Neural progenitor cell (in vitro differentiated cells): ENCODE measurements around the gene RPRM. TPM values are rescaled to one million over a fixed set of nuclear protein-coding genes. Genes with fewer than 3 reads are reported as not detected.

Experiments
- DNase-seq: peaks from one replicate; pipeline ENCODE4 v3.0.0-alpha.2; 2016; ENCODE audit warnings: low spot score
- H2AFZ ChIP-seq: fragments of 200-600 bp; sonication (generic); replicated peaks from 2 replicates; pipeline ENCODE4 v1.6.1; 2016; ENCODE audit warnings: antibody characterized with exemption
- H3F3A ChIP-seq: fragments of 200-600 bp; sonication (generic); 2 replicates; pipeline ENCODE4 v1.6.1; 2016; ENCODE audit warnings: antibody characterized with exemption, low read depth
- H3K27ac ChIP-seq: fragments of 200-600 bp; sonication (generic); 2 replicates; pipeline ENCODE4 v1.5.1; 2016; ENCODE audit warnings: mild to moderate bottlenecking
- H3K27me3 ChIP-seq: fragments of 200-600 bp; sonication (generic); 2 replicates; pipeline ENCODE4 v1.6.1; 2016; ENCODE audit warnings: mild to moderate bottlenecking, moderate library complexity
- H3K36me3 ChIP-seq: fragments of 200-600 bp; sonication (generic); 2 replicates; pipeline ENCODE4 v1.5.1; 2016
- H3K4me1 ChIP-seq: fragments of 200-600 bp; sonication (generic); 2 replicates; pipeline ENCODE4 v1.6.1; 2016; ENCODE audit warnings: mixed run types
- H3K4me2 ChIP-seq: fragments of 200-600 bp; sonication (generic); 2 replicates; pipeline ENCODE4 v1.6.1; 2016
- H3K4me3 ChIP-seq: fragments of 200-600 bp; sonication (generic); 2 replicates; pipeline ENCODE4 v1.5.1; 2016
- H3K79me2 ChIP-seq: fragments of 200-600 bp; sonication (generic); 2 replicates; pipeline ENCODE4 v1.6.1; 2016; ENCODE audit warnings: low read depth
- H3K9ac ChIP-seq: fragments of 200-600 bp; sonication (generic); 2 replicates; pipeline ENCODE4 v1.6.1; 2016
- H3K9me3 ChIP-seq: fragments of 200-600 bp; sonication (generic); 2 replicates; pipeline ENCODE4 v1.5.1; 2016; ENCODE audit warnings: low read depth
- H4K20me1 ChIP-seq: fragments of 200-600 bp; sonication (generic); 2 replicates; pipeline ENCODE4 v1.6.1; 2016; ENCODE audit warnings: low read depth
- H3K27ac Mint-ChIP-seq: 3 replicates; pipeline ENCODE4 v1.8.0; 2021; ENCODE audit warnings: mixed read lengths
- H3K27me3 Mint-ChIP-seq: 2 replicates; pipeline ENCODE4 v1.8.0; 2022; ENCODE audit warnings: low read depth, mild to moderate bottlenecking, inconsistent platforms, moderate library complexity, mixed read lengths; ENCODE audit not compliant: insufficient read depth
- H3K36me3 Mint-ChIP-seq: 3 replicates; pipeline ENCODE4 v1.8.0; 2021; ENCODE audit warnings: mixed read lengths
- H3K4me1 Mint-ChIP-seq: 3 replicates; pipeline ENCODE4 v1.8.0; 2021; ENCODE audit warnings: mixed read lengths
- H3K4me3 Mint-ChIP-seq: 3 replicates; pipeline ENCODE4 v1.8.0; 2021; ENCODE audit warnings: mild to moderate bottlenecking, moderate library complexity, mixed read lengths
- H3K9me3 Mint-ChIP-seq: 3 replicates; pipeline ENCODE4 v1.8.0; 2020; ENCODE audit warnings: mixed read lengths
- CTCF ChIP-seq: fragments of 200-600 bp; sonication (generic); IDR thresholded peaks from 2 replicates; pipeline ENCODE4 v1.5.1; 2017; ENCODE audit warnings: antibody characterized with exemption, mild to moderate bottlenecking
- EZH2 ChIP-seq: fragments of 200-600 bp; sonication (generic); IDR thresholded peaks from 2 replicates; pipeline ENCODE4 v1.6.1; 2017; ENCODE audit warnings: antibody characterized with exemption, mild to moderate bottlenecking, moderate library complexity
- EZH2phosphoT487 ChIP-seq: fragments of 200-600 bp; sonication (generic); IDR thresholded peaks from 2 replicates; pipeline ENCODE4 v1.6.1; 2017; ENCODE audit warnings: antibody characterized with exemption
- total RNA-seq: library from RNA; depleted of rRNA; stranded (reverse); fragments of >200 nt; gene quantifications from 2 replicates; pipeline ENCODE4 v1.2.3, GENCODE V29; 2015; ENCODE audit warnings: low replicate concordance

The RPRM gene
- 0.51 and 1.3 TPM in 2 replicates for total RNA-seq

DNA sequence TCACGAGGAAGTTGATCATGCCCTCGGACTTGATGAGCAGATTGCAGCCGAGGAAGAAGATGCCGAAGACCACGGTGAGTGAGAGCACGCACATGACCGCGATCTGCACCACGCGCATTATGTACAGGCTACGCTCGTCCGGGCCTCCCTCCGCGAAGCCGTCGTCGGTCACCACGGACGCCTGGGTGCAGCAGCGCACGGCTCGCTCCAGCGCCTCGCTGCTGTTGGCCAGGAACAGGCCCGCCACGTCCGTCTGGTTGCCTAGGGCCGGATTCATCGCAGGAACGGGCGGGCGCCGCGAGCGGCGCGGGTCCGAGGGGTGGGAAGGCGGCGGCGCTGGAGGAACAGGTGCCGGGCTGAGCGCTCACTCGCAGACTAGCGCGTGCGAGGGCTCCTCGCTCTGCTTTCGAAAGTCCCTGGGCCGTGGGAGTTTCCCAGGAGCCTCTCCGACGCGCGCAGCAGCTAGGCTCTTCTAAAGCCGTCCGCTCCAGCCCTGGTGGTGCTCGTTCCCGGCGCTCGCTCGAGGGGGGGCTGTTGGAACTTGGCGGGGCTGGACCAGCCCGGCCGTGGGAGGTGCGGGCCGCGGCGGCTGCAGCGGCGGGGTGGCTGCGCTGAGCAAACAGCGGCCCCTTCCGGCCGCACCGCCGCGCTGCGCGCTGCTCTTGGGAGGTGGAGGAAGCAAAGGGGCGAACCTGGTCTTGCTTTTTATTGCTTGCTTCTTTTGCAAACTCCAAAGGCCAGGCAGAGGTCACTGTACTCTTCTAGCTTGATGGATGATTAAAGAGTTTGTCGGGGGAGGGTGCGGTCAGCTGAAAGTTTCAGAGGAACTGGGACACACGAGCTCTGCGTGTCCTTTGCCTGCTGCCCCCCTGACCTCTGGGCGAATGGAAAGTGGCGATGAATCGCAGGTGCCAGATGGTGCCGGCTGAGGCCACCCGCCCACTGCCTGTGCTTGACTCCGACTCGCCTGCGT is at the start of gene RPRM:
TSS of gene RPRM (minus strand) at position 474 of the 973 bp plus-strand sequence. CDS start at position 277, 197 bp downstream.
- Histone ChIP-seq H3K79me2 (no peaks in the 10 kb centered on the region), H2AFZ (peak within 1 kb of the TSS; percentile 78), H3K4me1 (peaks cover 51% of the 10 kb centered on the region), H3K9ac (no peak within 1 kb of the TSS), H3F3A (peaks cover 36% of the 10 kb centered on the region), H3K27me3 (peaks cover 47% of the 10 kb centered on the region), H3K27ac (no peak within 1 kb of the TSS), H3K9me3 (no peaks in the 10 kb centered on the region), H4K20me1 (peaks cover 43% of the 10 kb centered on the region), H3K4me3 (peak within 1 kb of the TSS; percentile 50), H3K36me3 (no peaks in the 10 kb centered on the region), H3K4me2 (peak within 1 kb of the TSS; percentile 84)
- TF ChIP-seq EZH2phosphoT487 (no peak), EZH2 (no peak), CTCF (peak; percentile 96)
- Mint-ChIP-seq H3K36me3 (no peaks in the 10 kb centered on the region), H3K9me3 (no peaks in the 10 kb centered on the region), H3K27ac (peak within 1 kb of the TSS; percentile 65), H3K4me3 (peak within 1 kb of the TSS; percentile 92), H3K27me3 (peaks cover 3% of the 10 kb centered on the region), H3K4me1 (peaks cover 37% of the 10 kb centered on the region)
- peak; percentile 95 for DNase-seq

DNA sequence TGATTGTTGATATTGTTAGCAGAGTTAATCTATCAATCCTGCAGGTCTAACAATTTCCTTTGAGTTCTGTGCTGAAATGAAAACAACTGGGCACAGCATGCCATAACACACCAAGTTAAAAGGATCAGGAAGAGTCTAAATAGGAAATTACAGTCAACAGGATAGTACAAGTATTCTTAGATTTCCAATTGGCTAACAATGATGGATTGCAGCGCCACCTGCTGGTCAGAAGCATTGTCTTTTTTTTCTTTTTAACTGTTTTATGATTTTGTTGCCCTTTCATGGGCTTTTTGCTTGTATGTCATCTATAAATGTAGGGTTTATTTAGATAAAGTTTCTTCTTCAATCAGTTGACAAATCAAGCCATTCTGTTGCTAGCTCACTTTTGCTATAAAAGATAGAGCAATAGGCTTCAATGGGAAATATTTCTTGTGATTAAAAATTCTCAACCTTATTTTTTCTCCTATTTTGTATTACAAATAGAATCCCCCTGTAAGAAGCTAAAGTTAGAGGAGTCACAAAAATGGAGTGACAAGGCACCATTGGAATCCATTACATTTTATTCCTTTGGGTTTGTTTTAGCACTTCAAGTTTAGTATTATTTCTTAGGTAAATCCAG is 40.8 kb upstream of the RPRM start:
- TF ChIP-seq CTCF (peak; percentile 97), EZH2phosphoT487 (no peak), EZH2 (no peak)
- H4K20me1 ChIP-seq, result no peaks in the 10 kb centered on the region
- Mint-ChIP-seq H3K4me3 (no peak overlapping the region), H3K4me1 (peaks cover 2% of the 10 kb centered on the region), H3K27me3 (peaks cover 3% of the 10 kb centered on the region), H3K36me3 (peaks cover 2% of the 10 kb centered on the region), H3K9me3 (peaks cover 2% of the 10 kb centered on the region), H3K27ac (no peak overlapping the region)
- H3K4me3 ChIP-seq, result no peak overlapping the region
- no peak overlapping the region for H2AFZ ChIP-seq
- no peaks in the 10 kb centered on the region for H3K36me3 ChIP-seq
- no peak overlapping the region for H3K4me2 ChIP-seq
- H3K9ac ChIP-seq, result no peak overlapping the region
- H3K9me3 ChIP-seq, result peaks cover 6% of the 10 kb centered on the region
- H3F3A ChIP-seq, result no peaks in the 10 kb centered on the region
- H3K79me2 ChIP-seq, result no peaks in the 10 kb centered on the region
- peak; percentile 69 for DNase-seq
- no peaks in the 10 kb centered on the region for H3K4me1 ChIP-seq
- H3K27ac ChIP-seq, result no peak overlapping the region
- H3K27me3 ChIP-seq, result no peaks in the 10 kb centered on the region

GRCh38 chr2:153512331-153512730 is 33.8 kb upstream of the RPRM start:
- Mint-ChIP-seq H3K27me3 (peaks cover 5% of the 10 kb centered on the region), H3K9me3 (peaks cover 5% of the 10 kb centered on the region), H3K4me3 (no peak overlapping the region), H3K27ac (no peak overlapping the region), H3K36me3 (peaks cover 4% of the 10 kb centered on the region), H3K4me1 (peaks cover 2% of the 10 kb centered on the region)
- H3K36me3 ChIP-seq, result no peaks in the 10 kb centered on the region
- no peak overlapping the region for H3K4me3 ChIP-seq
- H3K79me2 ChIP-seq, result no peaks in the 10 kb centered on the region
- no peak overlapping the region for H3K9ac ChIP-seq
- no peak for TF ChIP-seq EZH2phosphoT487
- no peak for TF ChIP-seq EZH2
- no peak for TF ChIP-seq CTCF
- H3K9me3 ChIP-seq, result no peaks in the 10 kb centered on the region
- H4K20me1 ChIP-seq, result no peaks in the 10 kb centered on the region
- no peaks in the 10 kb centered on the region for H3K27me3 ChIP-seq
- no peak overlapping the region for H2AFZ ChIP-seq
- no peaks in the 10 kb centered on the region for H3F3A ChIP-seq
- no peaks in the 10 kb centered on the region for H3K4me1 ChIP-seq
- DNase-seq, result no peak
- no peak overlapping the region for H3K27ac ChIP-seq
- no peak overlapping the region for H3K4me2 ChIP-seq
